ENCODE results near the gene OLFM1.

- no peak for TF ChIP-seq YY1 (IDR thresholded peaks at IDR 0.05; ENCODE audit: insufficient read depth, insufficient read length)
- TF ChIP-seq ZNF274 (IDR thresholded peaks at IDR 0.05; ENCODE audit: low read depth, low read length): no peak
These were observed 9.8 kb upstream of the OLFM1 start for GRCh38 chr9:135077497-135078200.

Data from NT2/D1 (cell line).